ENCODE results near the gene CUBN. TPM values are rescaled to one million over a fixed set of nuclear protein-coding genes. Genes with fewer than 3 reads are reported as not detected.

Gene CUBN
- total RNA-seq, 1 experiment from 2014 or later: 1.3 TPM

GRCh38 chr10:17162828-17163227, 33.2 kb upstream of the CUBN start:
- H3K9me3 ChIP-seq (ENCODE audit: control insufficient read depth, insufficient read depth, low read depth, low read length): no peaks in the 10 kb centered on the region
- in situ Hi-C loops (cut with HindIII; ENCODE audit: low pct_unique_long_range_greater_than_20kb, low sequenced_read_pairs): no loop called here
- no TSS peak for BruUV-seq (replicated peaks)
- intact Hi-C loops (cut with micrococcal nuclease; ENCODE audit: unreplicated experiment): no loop called here
- CTCF ChIA-PET: no interaction called here
- no peak overlapping the region for H3K4me3 ChIP-seq (ENCODE audit: low read depth in 2 of 2, low read length in 2 of 2)
- ATAC-seq: no peak
- POLR2A ChIA-PET: no interaction called here
- H3K27me3 ChIP-seq (ENCODE audit: control insufficient read depth, insufficient read depth, low read length): no peaks in the 10 kb centered on the region
- H3K27ac ChIP-seq (ENCODE audit: low read length): peak overlapping the region; percentile 14; the same call in 1 of the 2 replicates
- H3K36me3 ChIP-seq (ENCODE audit: control insufficient read depth, insufficient read depth, low read length): no peaks in the 10 kb centered on the region
- TF ChIP-seq REST (IDR thresholded peaks at IDR 0.05; ENCODE audit: insufficient read depth in 1 of 2, low read depth in 2 of 2, low read length in 1 of 2) (no peak), CTCF (IDR thresholded peaks at IDR 0.05) (no peak), SIN3A (IDR thresholded peaks at IDR 0.05; ENCODE audit: borderline replicate concordance, insufficient read depth, low read depth, low read length) (no peak), TCF7L2 (IDR thresholded peaks at IDR 0.05; ENCODE audit: low read depth, low read length) (no peak), POLR2AphosphoS5 (IDR thresholded peaks at IDR 0.05; ENCODE audit: low read depth, low read length) (no peak)
- H3K4me1 ChIP-seq (ENCODE audit: control insufficient read depth, insufficient read depth, low read length): no peaks in the 10 kb centered on the region; the same call in 1 of the 2 replicates
- DNase-seq (ENCODE audit: low read depth, low spot score): no peak

- ATAC-seq (no peak), DNase-seq (ENCODE audit: low read depth, low spot score) (no peak)
- in situ Hi-C loops (cut with HindIII; ENCODE audit: low pct_unique_long_range_greater_than_20kb, low sequenced_read_pairs) (no loop called here), intact Hi-C loops (cut with micrococcal nuclease; ENCODE audit: unreplicated experiment) (no loop called here)
- no peaks in the 10 kb centered on the region; the same call in 1 of the 2 replicates for H3K4me1 ChIP-seq (ENCODE audit: control insufficient read depth, insufficient read depth, low read length)
- CTCF ChIA-PET: no interaction called here
- POLR2A ChIA-PET: interaction anchor here (0.7 kb wide), 1 partner anchor 96 kb away, joined by 5 read pairs; no protein-coding TSS in a partner anchor
- no TSS peak for BruUV-seq (replicated peaks)
- no peak overlapping the region for H3K4me3 ChIP-seq (ENCODE audit: low read depth in 2 of 2, low read length in 2 of 2)
- no peaks in the 10 kb centered on the region for H3K36me3 ChIP-seq (ENCODE audit: control insufficient read depth, insufficient read depth, low read length)
- no peaks in the 10 kb centered on the region for H3K27me3 ChIP-seq (ENCODE audit: control insufficient read depth, insufficient read depth, low read length)
- TF ChIP-seq POLR2AphosphoS5 (IDR thresholded peaks at IDR 0.05; ENCODE audit: low read depth, low read length): no peak
- no peak for TF ChIP-seq REST (IDR thresholded peaks at IDR 0.05; ENCODE audit: insufficient read depth in 1 of 2, low read depth in 2 of 2, low read length in 1 of 2)
- TF ChIP-seq SIN3A (IDR thresholded peaks at IDR 0.05; ENCODE audit: borderline replicate concordance, insufficient read depth, low read depth, low read length): no peak
- no peak for TF ChIP-seq TCF7L2 (IDR thresholded peaks at IDR 0.05; ENCODE audit: low read depth, low read length)
- TF ChIP-seq CTCF (IDR thresholded peaks at IDR 0.05): no peak
- peak overlapping the region; percentile 44; the same call in 1 of the 2 replicates for H3K27ac ChIP-seq (ENCODE audit: low read length)
- H3K9me3 ChIP-seq (ENCODE audit: control insufficient read depth, insufficient read depth, low read depth, low read length): no peaks in the 10 kb centered on the region
Observed at GRCh38 chr10:17161775-17162174, 32.2 kb upstream of the CUBN start.

Data from Panc1 (cell line).